HG03571 (cell line): ENCODE measurements around the gene GRK7.

Experiments used
- ATAC-seq: cut with Tn5 transposase; IDR thresholded peaks from one replicate; pipeline ENCODE4 v1.9.1; 2021; ENCODE audit not compliant: unreplicated experiment

Gene GRK7

GRCh38 chr3:141763088-141763750 is at the start of gene GRK7:
Gene GRK7 (plus strand): TSS chr3:141763408. CDS start chr3:141778285, 14,877 bp downstream.
- no peak for ATAC-seq

- no peak for ATAC-seq
Observed at GRCh38 chr3:141714671-141715070, 48.5 kb upstream of the GRK7 start.

GRCh38 chr3:141722081-141722480 is 41.1 kb upstream of the GRK7 start:
- no peak for ATAC-seq

GRCh38 chr3:141722648-141723047 is 40.6 kb upstream of the GRK7 start:
- no peak for ATAC-seq

GRCh38 chr3:141723255-141723654 is 40.0 kb upstream of the GRK7 start:
- no peak for ATAC-seq

- ATAC-seq = no peak
Observed at GRCh38 chr3:141724186-141724585, 39.0 kb upstream of the GRK7 start.

- ATAC-seq = no peak
Observed at GRCh38 chr3:141725036-141725435, 38.2 kb upstream of the GRK7 start.

- ATAC-seq = no peak
Observed at GRCh38 chr3:141726483-141726882, 36.7 kb upstream of the GRK7 start.

- ATAC-seq = no peak
Observed at GRCh38 chr3:141728355-141728892, 34.8 kb upstream of the GRK7 start.

GRCh38 chr3:141729240-141729639 is 34.0 kb upstream of the GRK7 start:
- no peak for ATAC-seq

- ATAC-seq = no peak
Observed at GRCh38 chr3:141735176-141735575, 28.0 kb upstream of the GRK7 start.

- ATAC-seq = no peak
Observed at GRCh38 chr3:141735770-141736465, 27.3 kb upstream of the GRK7 start.

GRCh38 chr3:141737093-141737492 is 26.1 kb upstream of the GRK7 start:
- no peak for ATAC-seq

GRCh38 chr3:141737678-141738021 is 25.6 kb upstream of the GRK7 start:
- no peak for ATAC-seq

- peak; percentile 94 for ATAC-seq
Observed at GRCh38 chr3:141738022-141738890, 25.0 kb upstream of the GRK7 start, which contains the start of gene RNF7. Gene RNF7 (plus strand): TSS chr3:141738298. CDS start chr3:141738342, 44 bp downstream.

GRCh38 chr3:141738891-141739363 is 24.3 kb upstream of the GRK7 start:
- no peak for ATAC-seq

- ATAC-seq = no peak
Observed at GRCh38 chr3:141739731-141740130, 23.5 kb upstream of the GRK7 start.

GRCh38 chr3:141740349-141740748 is 22.9 kb upstream of the GRK7 start:
- no peak for ATAC-seq

- no peak for ATAC-seq
Observed at GRCh38 chr3:141743305-141743704, 19.9 kb upstream of the GRK7 start.

- no peak for ATAC-seq
Observed at GRCh38 chr3:141746962-141747361, 16.2 kb upstream of the GRK7 start.

GRCh38 chr3:141753399-141753798 is 9.8 kb upstream of the GRK7 start:
- no peak for ATAC-seq
